GM12872 (cell line): ENCODE data around the gene ANLN.
A peak's percentile ranks its signal among the peaks of the same experiment; 100 is the strongest.

Experiments
- TF ChIP-seq, protein P1 (sequence below): IDR thresholded peaks from 3 replicates; pipeline ENCODE4 v1.5.1; 2011; ENCODE audit warnings: low read depth, mild to moderate bottlenecking, low read length, moderate library complexity; ENCODE audit not compliant: insufficient read depth

ANLN gene

DNA sequence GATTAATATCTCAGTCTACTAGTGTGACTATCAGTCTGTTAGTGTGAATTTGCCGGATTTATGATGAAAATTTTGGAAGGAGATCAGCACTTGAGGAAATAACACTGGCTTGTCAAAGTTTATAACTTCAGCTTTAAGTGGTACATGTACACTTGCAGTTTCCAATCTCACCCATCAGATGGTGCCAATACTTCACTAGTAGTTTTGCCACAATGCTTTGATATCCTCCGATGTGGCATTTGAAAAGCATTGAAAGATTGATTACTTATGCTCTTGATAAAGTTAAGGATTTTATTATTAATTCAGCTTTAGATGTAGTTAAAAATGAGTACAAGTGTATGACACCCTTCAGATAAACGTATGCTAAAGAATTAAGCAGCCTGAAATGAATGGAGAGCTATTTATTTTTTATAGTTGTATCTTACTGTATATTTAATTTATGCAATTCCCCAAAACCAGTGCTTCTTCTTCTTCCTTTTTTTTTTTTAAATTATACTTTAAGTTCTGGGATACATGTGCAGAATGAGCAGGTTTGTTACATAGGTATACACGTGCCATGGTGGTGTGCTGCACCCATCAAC lies 98.2 kb downstream of the ANLN start:
- TF ChIP-seq, protein P1, sequence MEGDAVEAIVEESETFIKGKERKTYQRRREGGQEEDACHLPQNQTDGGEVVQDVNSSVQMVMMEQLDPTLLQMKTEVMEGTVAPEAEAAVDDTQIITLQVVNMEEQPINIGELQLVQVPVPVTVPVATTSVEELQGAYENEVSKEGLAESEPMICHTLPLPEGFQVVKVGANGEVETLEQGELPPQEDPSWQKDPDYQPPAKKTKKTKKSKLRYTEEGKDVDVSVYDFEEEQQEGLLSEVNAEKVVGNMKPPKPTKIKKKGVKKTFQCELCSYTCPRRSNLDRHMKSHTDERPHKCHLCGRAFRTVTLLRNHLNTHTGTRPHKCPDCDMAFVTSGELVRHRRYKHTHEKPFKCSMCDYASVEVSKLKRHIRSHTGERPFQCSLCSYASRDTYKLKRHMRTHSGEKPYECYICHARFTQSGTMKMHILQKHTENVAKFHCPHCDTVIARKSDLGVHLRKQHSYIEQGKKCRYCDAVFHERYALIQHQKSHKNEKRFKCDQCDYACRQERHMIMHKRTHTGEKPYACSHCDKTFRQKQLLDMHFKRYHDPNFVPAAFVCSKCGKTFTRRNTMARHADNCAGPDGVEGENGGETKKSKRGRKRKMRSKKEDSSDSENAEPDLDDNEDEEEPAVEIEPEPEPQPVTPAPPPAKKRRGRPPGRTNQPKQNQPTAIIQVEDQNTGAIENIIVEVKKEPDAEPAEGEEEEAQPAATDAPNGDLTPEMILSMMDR = peak; percentile 59; the same call in 2 of the 3 replicates

DNA sequence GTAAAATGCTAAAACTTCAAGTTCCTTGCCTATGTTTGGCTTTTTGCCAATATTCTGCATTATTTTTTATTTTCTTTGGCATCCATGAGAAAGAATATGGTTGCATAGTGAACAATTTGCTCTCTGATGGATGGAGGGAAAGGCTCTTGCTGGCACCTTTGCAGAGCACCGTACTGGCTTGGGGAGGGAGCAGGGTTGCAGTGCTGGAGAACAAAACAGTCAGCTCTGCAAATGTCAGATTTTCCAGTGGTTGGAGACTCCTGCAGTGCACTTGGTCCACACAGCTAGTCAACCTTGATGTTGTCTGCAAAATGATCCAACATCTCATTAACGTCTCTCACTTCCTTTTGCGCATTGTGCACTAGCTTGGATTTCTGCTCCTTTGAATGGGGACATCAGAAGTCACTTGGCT lies 100.8 kb downstream of the ANLN start:
- TF ChIP-seq, protein P1 = no peak

DNA sequence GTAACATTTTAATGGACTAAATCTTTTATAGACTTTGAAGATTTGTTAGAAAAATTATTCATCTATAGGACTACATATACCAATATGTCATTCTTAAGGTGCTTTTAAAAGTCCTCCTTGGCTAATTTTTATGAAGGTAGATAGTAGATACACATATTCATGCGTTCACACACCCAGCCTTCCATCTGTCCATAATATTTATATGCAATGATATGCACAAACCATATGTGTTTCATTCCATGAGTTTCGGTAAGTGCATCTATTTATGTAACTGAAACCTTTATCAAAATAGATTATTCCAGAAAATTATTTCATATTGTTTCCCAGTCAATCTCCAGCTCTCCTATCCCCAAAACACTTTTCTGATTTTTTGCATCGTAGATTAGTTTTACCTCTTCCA lies 101.7 kb downstream of the ANLN start:
- TF ChIP-seq, protein P1 = no peak

DNA sequence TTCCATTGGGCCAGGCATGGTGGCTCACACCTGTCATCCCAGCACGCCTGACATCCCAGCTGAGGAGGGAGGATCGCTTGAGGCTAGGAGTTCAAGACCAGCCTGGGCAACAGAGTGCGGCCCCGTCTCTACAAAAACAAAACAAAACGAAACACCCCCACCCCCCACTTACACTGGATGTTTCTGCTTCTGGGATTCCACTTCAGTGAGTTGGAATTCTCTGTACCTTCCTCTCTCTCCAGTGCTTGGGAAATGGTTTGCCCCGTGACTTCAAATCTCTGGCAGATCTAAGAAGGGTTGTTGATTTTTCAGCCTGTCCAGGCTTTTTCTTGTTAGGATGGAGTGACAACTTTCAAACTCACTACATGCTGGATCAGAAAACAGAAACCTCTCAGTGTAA lies 106.9 kb downstream of the ANLN start:
- TF ChIP-seq, protein P1 = no peak

DNA sequence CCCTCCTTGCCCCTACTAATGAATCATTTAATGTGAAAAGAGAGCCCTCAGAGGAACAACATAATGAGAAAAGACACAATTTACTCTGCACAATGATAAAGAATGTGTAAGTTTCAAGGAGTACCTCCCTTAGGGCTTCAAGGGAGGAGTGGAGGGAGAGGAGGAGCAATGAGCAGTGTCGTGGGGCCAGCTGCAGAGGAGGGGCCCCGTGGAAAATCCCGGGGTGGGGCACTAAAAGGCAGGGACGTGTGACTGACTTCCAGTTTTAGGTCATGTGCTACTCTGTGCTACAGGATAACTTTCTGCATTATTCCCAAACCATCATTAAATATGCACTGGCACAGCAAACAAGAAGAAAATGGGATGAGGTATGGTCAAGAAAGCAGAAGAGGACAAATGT lies 108.1 kb downstream of the ANLN start:
- TF ChIP-seq, protein P1 = no peak
